GM19025 (cell line): ENCODE results near the gene ZNF394.

Experiments
- ATAC-seq: cut with Tn5 transposase; IDR thresholded peaks from one replicate; pipeline ENCODE4 v1.9.1; 2021; ENCODE audit warnings: mild to moderate bottlenecking, low read depth, moderate library complexity; ENCODE audit not compliant: unreplicated experiment

Gene ZNF394

DNA sequence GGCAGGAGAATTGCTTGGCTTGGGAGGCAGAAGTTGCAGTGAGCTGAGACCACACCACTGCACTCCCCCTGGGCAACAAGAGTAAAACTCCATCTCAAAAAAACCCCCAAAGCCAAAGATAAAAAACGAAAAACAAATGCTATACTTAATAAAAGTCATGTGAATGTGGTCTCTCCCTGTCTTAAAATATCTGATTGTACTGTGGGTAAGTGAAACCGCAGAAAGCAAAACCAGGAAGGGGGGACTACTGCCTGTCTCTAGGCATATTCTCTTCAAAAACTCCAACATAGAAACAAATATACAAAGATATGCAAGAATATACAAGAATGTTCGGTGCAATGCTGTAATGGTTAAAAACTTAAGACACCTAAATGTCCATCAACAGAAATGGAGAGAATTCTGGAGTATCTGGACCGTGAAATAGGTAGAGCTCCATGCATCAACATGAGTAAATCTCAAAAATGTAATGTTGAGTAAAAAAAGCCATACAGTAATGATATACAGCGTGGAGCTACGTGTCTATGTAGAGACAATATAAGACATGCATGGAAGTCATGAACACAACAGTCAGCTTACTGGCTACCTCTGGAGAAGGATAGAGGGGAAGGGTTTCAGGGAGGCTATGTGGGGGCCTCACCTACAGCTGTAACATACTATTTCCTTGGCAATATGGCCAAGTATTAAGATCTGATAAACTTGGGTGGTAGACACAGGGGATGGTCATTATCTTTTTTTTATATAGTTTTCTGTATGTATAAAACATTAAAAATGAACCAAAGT lies 2.1 kb downstream of the ZNF394 start:
- ATAC-seq: no peak

DNA sequence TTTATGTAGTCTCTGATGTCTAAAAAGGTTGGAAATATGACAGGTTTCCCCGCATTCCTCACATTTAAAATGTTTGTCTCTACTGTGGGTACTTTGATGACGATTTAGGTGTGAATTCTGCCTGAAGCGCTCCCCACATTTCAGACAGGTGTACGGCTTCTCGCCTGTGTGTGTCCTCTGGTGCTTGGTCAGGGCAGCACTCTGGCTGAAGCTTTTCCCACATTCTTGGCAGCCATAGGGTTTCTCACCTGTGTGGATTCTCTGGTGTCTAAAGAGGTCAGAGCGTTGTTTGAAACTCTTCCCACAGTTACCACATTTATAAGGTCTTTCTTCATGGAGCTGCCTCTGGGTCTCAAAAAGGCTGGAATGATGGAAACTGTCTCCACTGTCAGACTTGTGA lies 6.3 kb downstream of the ZNF394 start:
- no peak for ATAC-seq

DNA sequence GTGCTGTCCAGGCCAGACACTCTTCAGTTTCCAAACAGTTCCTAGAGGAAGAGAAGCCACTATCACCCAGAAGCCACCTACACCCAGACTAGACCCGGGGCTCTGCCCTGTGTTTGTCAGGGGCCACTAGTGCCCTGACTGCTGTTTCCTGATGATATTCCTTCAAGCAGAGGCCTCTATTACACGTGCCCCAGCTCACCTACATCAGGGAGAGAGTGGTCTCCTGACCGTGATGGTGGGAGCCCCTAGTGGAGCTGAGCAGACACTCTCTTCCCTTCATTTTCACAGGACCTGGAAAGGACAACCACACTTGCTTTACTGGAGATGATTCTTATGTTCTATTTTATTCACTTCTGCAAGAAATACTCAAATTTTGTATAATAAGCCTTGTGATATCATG lies 9.2 kb downstream of the ZNF394 start:
- ATAC-seq: no peak

DNA sequence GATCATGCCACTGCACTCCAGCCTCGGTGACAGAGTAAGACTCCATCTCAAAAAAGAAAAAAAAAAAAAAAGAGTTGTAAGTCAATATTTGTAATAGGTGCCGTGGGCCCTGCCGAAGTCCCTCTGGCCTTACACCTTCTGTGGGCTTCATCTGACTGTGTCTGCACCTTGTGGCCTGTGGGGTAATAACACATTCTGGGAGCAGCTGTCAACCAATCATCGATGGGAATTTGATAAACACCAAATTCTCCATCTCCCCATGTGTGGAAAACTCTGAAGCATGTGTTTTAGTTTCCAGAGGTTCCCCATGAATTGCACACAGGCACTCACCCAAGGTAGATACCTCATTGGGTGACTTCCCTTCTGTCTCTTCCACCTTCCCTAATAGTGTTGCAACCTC lies 10.8 kb downstream of the ZNF394 start:
- no peak for ATAC-seq

DNA sequence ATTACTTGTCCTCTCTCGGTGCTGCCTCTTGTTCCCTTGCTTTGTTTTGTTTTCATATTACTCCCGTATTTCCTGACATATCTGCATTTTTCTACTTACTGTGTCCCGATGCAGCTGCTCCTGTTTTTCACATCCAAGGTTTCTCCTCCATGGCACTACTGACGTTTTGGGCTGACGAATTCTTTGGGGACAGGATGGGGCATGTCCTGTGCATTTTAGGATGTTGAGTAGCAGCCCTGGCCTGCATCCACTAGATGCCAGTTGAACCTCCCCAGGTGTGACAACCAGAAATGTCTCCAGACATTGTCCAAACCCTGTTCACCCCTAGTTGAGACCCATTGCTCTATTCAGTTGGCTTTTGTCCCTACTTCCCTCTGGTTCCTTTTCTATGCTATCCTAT lies 15.0 kb downstream of the ZNF394 start:
- no peak for ATAC-seq

DNA sequence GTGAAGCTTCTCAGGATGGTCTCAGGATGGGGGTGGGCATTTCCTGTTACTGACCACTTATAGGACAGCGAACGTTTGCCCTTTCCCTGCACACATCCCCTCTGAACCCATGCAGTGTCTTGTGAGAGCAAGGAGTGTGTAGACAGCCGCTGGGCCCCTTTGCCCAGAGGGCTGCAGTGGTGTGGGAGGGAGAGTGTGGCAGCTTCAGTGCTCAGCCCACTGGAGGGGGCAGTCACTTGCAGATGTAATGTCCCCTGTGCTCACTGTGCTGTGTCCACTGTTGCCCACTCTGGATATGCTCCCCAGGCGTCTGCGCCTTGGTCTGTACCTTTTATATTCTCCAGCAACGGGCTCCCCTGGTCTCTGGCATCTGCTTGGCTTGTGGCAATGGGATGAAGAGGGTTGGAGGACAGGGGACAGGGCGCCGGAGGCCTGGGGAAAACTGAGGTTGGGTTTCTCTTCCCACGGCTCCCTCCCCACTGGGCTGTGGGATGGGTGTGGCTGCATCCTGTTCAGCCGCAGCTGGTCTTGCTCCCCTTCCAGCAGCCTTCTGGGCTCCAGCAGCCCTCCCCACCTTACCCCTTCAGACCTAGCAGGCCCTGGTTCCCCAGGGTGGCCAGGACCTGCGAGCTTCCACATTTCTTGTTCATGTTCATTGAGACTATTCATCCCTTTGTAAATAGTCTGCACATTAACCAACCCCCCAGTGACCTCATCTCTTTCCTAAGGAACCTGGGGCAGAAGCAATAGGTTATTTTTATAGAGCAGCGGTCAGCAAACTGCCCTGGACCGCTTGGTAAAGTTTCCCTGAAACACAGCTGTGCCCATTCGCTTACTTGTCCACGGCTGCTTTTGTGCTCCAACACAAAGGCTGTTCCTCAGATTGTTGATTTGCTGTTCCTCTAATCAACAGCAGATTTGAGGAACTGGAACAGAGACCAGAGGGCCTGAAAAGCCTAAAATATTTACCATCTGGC lies 21.3 kb downstream of the ZNF394 start:
- no peak for ATAC-seq

DNA sequence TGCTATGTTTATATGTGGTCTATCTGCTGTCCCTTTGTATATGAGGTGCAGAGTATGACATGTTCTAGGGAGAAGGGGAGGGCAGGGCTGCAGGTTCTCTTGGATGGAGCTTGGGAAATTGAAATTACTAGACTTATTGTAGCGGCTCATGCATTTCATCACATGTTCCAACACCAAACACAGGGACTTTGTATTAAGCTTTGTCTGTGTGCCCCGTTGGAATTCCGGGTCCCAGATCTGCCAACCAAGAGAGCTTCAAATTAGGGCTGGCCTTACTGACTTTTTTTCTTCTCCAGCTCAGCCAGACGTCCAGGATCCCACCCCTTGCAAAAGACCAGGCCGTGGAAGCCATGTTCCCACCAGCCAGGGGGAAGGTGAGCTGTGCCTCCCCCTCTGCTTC lies 24.0 kb downstream of the ZNF394 start:
- ATAC-seq: no peak

DNA sequence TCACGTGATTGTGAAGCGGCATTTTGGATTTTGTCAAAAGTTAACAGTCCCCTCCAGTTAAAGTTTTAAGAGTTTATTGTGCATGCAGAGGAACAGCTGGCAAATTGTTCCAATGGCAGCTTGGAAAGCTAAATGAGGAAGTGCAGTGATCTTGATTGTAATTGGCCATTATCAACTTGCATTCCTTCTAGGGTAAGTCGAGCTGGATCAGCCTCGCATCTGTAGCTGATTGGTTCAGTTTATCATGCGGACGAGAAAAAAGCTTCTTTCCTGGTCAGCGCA lies 26.8 kb downstream of the ZNF394 start:
- ATAC-seq: no peak

DNA sequence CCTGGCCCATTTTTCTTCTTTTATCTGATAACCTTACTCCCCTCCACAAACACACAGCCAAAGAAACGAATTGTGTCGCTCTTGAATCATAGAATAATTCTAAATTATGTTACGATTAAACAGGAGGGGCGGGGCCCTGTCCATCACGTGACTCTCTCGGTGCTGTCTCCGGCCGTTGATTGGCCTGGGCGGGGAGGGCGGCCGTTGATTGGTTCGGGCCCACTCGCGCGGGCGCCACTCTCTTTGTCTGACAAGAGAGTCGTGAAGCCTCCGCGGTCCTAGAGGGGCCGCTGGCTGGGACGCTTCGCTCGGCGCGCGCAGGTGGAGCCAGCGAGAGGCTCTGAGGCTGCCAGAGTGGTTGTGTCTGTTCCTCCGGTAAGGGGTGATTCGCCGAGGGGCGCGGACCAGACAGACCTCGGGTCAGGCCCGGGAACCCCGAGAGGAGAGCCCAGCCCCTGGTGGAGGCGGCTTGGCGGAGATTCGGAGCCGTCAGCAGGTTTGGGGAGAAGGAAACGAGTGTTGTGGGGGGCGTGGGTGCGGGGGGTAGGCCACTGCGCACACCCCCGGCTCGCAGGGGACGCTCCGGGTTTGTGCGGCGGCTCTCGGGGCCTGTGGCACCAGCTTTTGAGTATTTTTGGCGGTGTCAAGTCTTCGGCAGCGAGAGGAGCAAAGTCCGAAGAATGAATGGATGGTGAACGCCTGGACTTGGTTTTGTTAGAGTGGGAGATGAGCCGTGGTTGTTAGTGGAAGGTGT lies 27.3 kb downstream of the ZNF394 start, which contains the start of gene ZNF789:
Gene ZNF789 (plus strand): TSS at position 330 of the 754 bp plus-strand sequence. CDS start 3,567 bp downstream, outside the sequence.
- ATAC-seq: peak; percentile 98

DNA sequence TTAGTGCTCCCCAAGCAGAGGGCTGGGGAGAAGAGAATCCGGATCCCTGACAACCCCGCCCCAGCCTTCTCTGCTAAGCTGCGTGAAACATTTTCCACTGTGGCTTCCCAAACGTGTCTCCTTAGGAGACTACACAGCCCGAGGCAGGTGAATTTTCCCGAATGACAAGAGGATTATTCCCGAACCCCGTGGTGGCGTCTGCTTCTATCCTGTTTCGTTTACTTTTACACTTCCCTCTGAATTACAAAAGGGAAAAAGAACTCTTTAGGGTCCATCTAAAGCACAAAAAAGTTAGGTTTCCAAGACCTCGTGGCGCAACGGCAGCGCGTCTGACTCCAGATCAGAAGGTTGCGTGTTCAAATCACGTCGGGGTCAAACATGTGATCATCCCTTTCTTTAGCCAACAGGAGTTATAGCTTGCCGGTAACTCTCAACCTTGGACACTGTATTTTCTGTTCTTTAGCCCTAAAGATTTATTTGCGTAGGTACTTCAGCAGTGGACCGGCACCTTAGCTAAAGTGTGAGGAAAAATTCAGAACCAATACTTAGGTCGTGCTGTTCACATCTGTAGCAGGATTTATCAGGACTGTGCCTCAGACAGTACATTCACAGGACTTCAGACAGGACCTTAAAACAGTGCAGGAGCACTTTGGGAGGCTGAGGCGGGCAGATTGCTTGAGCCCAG lies 30.6 kb downstream of the ZNF394 start:
- no peak for ATAC-seq

DNA sequence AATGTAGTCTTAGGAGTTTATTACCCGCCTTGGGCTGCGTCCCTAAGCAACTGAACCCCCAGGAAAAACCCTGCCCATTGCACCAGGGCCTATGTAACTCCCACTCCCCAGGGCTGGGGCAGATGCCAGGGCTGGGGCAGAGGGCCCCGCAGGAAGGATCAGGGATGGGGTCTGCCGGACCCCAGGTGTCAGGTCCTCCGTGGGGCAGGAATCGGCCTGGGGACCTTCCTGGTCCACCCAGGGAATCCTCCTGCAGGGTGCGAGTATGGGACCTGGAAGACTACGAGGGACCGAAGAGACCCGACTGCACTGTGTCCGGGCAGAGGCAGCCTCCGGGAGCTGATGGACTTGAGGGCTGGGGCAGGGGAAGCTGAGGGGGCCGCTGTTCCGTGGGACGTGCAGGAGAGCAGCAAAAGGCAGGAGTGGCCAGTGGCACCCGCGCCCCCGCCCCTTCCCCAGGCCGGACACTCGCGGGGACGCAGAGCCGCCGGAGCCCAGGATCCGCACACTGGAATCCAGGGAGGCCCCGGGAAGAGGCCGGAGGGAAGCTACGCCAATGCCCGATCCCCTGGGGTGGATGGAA lies 31.7 kb downstream of the ZNF394 start:
- ATAC-seq: no peak

DNA sequence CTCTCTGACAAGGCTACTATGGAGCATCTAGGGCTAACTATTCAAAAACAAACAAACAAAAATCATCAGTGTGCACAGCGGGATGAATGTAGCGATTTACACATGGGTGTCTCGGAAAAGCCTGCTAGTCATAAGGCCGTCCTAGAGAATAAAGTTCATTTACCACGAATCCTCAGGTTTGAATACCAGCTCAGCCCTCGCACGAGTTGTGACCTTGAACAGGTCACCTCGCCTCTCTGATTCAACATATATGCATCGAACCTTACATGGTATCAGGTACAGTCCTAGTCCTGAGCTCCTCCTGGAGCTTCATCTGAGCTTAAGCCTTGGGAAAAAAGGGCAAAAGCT lies 34.7 kb downstream of the ZNF394 start:
- no peak for ATAC-seq

DNA sequence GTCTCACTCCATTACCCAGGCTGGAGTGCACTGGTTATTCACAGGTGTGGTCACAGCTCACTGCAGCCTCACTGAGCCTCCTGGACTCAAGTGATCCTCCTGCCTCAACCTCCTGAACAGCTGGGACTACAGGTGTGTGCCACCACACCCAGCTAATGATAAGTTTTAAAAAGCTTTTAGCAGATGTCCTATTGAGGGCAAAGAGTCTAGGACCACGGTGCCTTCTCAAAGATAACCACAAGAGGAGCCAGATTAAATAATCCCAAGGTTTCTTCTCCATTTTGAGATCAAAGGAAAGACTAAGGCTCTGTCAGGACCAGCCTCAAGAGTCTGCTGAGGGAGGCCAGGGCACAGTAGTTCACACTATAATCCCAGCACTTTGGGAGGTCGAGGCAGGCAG lies 38.9 kb downstream of the ZNF394 start:
- no peak for ATAC-seq

DNA sequence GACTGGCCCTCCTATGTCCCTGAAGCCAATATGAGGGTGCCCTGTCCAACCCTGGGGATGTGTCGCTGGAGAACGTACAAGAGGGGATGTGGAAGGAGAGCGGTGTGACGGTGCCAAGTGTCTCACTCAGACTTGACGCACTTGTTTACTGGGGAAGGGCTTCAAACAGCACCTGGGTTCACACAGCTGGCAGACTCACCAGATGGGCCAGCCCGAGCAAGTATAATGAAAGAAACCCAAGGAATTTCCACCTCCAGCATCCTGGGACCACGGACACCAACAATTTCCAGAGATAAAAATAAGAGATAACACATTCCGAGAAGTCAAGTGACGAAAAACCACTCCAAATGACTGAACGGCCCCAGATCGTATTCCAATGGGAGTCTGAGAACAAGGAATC lies 39.4 kb downstream of the ZNF394 start:
- ATAC-seq: no peak

DNA sequence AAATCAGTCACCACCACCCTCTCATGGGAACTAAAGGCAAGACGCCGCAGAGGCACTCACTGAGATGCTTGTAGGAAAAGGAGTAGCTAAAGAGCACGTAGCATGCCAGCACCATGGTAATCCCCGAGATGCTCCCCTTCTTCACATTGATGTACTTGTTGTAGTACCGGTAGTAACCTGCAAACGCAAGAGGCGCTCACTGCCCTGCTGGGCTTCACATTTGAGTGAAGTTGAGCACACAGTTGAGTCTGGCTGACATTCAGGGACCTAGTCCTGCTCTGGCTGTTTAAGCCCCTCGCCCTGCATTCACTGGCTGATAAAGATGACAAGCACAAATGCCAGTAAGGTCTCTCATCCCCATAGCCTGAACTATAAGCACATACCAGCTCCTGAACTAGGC lies 41.0 kb downstream of the ZNF394 start:
- no peak for ATAC-seq

DNA sequence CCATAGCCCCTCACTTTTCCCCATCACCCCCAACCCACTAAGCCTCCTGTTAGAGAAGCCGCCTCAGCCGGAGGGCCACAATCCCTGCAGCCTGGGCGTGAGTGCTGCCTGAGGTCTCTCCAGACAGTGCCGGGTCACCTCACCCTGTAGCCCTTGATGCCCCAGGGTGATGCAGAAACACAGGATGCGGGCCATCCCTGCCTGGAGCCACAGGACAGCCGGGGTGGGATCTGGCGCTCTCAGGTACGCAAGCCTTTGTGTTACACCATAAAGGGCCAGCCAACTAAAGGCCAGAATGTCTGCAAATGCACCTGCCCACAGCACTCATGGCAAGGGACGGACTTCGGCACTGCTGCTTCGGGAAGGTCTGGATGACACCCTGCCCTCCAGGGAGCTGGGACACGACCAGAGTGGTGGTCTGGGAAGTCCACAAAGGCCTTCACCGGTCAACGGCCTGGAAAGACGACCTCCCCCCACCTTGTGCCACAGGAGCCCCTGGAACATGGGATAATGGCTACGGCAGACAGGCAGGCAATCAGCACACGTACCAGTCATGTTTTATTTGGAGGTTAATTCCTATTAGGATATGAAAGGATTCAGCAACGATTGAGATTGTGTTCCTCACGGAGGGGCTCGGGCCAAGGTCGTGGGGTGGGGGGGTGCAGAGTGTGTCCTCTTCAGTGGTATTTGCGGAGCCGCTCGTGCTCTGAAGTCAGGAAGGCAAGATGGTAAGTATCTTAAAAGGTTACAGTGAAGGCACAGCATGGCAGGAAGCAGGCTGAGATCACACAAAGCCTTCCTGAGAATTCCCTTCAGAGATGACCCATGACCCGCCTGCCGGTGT lies 42.2 kb downstream of the ZNF394 start:
- ATAC-seq: no peak

DNA sequence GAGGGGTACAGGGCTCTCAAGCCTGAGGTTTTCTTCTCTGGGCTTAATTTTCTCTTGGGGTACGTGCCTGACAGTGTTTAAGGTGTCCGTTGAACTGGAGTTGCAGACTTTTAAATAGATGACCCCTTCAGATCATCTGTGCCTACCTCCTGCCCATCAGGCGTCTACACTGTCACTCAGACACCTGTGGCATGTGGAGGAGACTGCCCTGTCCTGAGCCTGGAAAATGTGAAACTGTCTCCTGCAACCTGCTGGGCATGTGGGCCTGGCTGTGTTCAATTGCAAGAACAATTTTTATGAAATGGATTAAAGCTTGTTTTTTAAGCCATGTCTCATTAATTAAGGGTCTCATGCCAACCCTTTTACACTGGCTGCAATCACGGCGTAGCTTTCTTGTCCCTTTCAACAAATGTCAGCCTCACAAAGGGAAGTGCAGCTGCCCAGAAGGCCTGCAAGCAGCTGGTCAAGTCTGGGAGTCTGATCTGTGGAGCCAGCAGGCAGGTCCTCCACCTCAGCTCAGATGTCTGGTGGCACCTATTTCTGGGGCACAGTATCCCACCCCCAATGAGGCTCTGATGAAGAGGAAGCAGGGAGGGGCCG lies 42.9 kb downstream of the ZNF394 start:
- ATAC-seq: no peak

DNA sequence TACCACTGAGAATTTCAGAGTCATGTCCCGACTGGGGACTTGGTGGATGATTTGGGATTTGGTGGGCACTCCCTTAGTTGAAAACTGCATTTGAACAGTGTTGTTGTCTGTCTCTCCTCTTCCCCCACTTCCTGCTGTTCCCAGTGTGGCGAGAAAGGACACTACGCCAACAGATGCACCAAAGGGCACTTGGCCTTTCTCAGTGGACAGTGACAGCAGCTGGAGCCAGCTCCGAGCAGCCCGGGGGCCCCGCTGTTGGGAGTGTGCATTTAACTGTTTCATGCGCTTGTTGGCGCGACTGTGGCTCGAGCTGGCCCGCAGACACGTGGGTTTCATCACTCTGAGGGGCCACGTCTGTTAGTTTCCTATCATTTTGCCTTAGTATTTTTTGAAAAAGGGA lies 43.8 kb downstream of the ZNF394 start:
- ATAC-seq: no peak

DNA sequence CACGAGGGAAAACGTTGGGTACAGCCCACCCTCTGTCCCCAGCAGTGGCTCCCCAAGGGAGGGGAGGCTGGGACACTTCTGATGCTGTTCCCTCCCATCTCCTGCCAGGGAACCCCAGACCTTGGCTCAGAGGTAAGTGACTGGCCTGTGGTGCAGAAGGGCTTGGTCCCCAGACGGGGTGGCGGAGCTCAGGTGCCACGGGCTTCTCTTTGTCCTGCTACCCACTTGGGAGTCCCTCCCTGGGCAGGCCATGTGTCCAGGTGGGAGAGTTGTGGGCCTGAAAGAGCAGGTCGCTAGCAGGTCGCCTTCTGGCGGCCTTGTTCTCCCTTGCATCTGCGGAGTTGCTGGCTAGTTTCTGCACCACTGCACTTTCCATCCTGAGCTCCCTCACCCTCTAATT lies 44.2 kb downstream of the ZNF394 start:
- ATAC-seq: no peak
